Epithelial cell of esophagus (primary cell): Measurements from ENCODE around the gene HTR3B.

Experiments used
- DNase-seq: peaks from one replicate; pipeline ENCODE4 v3.0.0; 2010; ENCODE audit warnings: low read depth
- H3K4me3 ChIP-seq: 2 replicates; pipeline ENCODE4 v1.5.1; 2011; ENCODE audit warnings: mild to moderate bottlenecking, low read length, control low read depth
- CTCF ChIP-seq: IDR thresholded peaks from 2 replicates; pipeline ENCODE4 v1.5.1; 2011; ENCODE audit warnings: low read depth, mild to moderate bottlenecking, low read length, control low read depth, inconsistent platforms; ENCODE audit not compliant: insufficient read depth; ENCODE audit errors: missing control alignments

The HTR3B gene

GRCh38 chr11:113977701-113978100 lies 73.1 kb downstream of the HTR3B start:
- no peak for TF ChIP-seq CTCF
- no peak overlapping the region for H3K4me3 ChIP-seq
- no peak for DNase-seq

- TF ChIP-seq CTCF: no peak
- H3K4me3 ChIP-seq: no peak overlapping the region
- no peak for DNase-seq
Observed at GRCh38 chr11:113979431-113979830, 74.8 kb downstream of the HTR3B start.

GRCh38 chr11:113980785-113981184 lies 76.2 kb downstream of the HTR3B start:
- H3K4me3 ChIP-seq: no peak overlapping the region
- TF ChIP-seq CTCF: no peak
- DNase-seq: no peak

GRCh38 chr11:113982306-113982705 lies 77.7 kb downstream of the HTR3B start:
- TF ChIP-seq CTCF: no peak
- no peak for DNase-seq
- H3K4me3 ChIP-seq: no peak overlapping the region

- no peak for TF ChIP-seq CTCF
- DNase-seq: no peak
- no peak overlapping the region for H3K4me3 ChIP-seq
Observed at GRCh38 chr11:113984781-113985180, 80.2 kb downstream of the HTR3B start.

- no peak for TF ChIP-seq CTCF
- no peak overlapping the region for H3K4me3 ChIP-seq
- no peak for DNase-seq
Observed at GRCh38 chr11:113985906-113986305, 81.3 kb downstream of the HTR3B start.

- H3K4me3 ChIP-seq: no peak overlapping the region
- no peak for TF ChIP-seq CTCF
- no peak for DNase-seq
Observed at GRCh38 chr11:113986351-113987140, 82.0 kb downstream of the HTR3B start.
